HUES64 (cell line): Measurements from ENCODE around the gene MYO5A.
"Not testable (repeated sequence)": the region's sequence is repeated elsewhere in the genome, so short reads cannot be mapped to it uniquely, and the experiment has no call there.

Experiments used
- H3K27ac ChIP-seq: 2 replicates; pipeline ENCODE4 v1.7.0; 2013; ENCODE audit warnings: low read depth, low read length, inconsistent platforms
- H3K27me3 ChIP-seq: 2 replicates; pipeline ENCODE4 v1.6.1; 2013; ENCODE audit warnings: mild to moderate bottlenecking, low read length; ENCODE audit not compliant: insufficient read depth
- H3K36me3 ChIP-seq: 2 replicates; pipeline ENCODE4 v1.6.1; 2013; ENCODE audit warnings: mild to moderate bottlenecking, low read length; ENCODE audit not compliant: insufficient read depth
- H3K4me1 ChIP-seq: 2 replicates; pipeline ENCODE4 v1.6.1; 2013; ENCODE audit warnings: mild to moderate bottlenecking, low read length, moderate library complexity; ENCODE audit not compliant: insufficient read depth
- H3K4me3 ChIP-seq: 2 replicates; pipeline ENCODE4 v1.5.1; 2013; ENCODE audit warnings: mild to moderate bottlenecking, low read length, moderate library complexity
- H3K9ac ChIP-seq: 2 replicates; pipeline ENCODE4 v1.6.1; 2013; ENCODE audit warnings: mild to moderate bottlenecking, low read depth, low read length
- H3K9me3 ChIP-seq: 2 replicates; pipeline ENCODE4 v1.6.1; 2013; ENCODE audit warnings: low read depth, low read length; ENCODE audit not compliant: insufficient read depth
- WGBS: fragments of 150-250, 120-280 bp; methylation state at CpG from one replicate; pipeline ENCODE4 v1.1.7; 2013; ENCODE audit warnings: missing lambda C conversion rate; 5-methylcytosine and 5-hydroxymethylcytosine counted together

MYO5A gene

DNA sequence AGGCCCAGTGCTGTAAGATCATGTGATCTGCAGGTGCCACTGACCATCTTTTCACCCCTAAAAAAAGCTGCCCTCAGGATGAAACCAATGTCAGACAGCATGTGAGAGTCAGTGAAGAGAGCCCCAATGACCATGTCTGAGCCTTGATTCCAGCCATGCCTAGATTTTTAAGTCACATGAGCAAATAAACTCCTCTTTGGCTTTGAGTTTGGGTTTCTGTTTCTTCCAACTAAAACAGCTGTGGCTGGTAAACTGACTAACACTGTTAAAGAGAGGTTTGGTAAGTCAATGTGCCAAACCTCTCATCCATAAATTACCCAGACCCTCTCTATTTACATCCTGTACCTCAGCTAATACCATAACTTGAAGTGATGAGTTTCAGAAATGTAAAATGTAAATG, 8.3 kb downstream of the MYO5A start:
- Histone ChIP-seq H3K9ac (no peak overlapping the region), H3K27me3 (no peaks in the 10 kb centered on the region), H3K36me3 (no peaks in the 10 kb centered on the region), H3K9me3 (no peaks in the 10 kb centered on the region), H3K27ac (no peak overlapping the region), H3K4me1 (peaks cover 9% of the 10 kb centered on the region), H3K4me3 (no peak overlapping the region)

DNA sequence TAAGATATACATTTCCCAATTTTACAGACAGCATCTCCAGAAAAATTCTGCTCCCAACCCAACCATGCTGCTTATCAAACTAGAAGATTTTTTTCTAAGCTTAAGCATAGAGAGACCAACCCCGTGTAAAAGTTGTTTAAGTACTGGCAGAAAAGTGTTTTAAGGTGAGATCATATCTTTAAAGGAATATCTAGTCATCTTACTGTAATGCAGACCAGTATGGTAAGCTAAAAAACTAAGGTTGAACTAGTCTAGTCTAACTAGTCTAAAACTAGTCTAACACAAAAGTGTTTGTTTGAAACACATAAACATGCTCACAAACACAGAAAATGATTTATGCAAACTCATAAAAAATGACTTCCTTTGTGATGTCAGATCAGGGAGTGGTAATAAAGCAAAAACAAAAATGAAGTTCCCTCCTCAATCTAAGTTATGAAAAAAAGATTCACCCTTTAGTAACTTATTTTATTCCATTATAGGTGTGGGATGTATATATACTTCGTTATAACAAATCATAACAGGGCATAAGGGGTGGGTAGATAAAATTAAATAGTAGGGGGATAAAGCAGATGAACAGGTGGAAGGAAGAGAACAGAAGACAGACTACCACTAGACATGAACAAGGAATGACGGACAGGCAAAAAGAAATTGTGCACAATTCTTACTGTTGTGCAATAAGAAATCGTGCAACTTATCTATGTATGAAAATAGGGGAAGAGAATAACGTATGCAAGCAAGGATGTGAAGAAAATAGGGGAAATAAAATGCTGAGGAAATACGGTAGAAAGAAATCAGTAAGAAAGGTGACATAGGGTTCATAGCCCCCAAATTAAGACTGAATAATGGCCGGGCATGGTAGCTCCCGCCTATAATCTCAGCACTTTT, 10.0 kb downstream of the MYO5A start:
- 92% methylated on average over 6 of the region's 8 CpGs for WGBS
- Histone ChIP-seq H3K4me1 (peaks cover 9% of the 10 kb centered on the region), H3K27me3 (no peaks in the 10 kb centered on the region), H3K36me3 (no peaks in the 10 kb centered on the region), H3K9me3 (no peaks in the 10 kb centered on the region), H3K9ac (no peak overlapping the region), H3K4me3 (no peak overlapping the region), H3K27ac (no peak overlapping the region)

DNA sequence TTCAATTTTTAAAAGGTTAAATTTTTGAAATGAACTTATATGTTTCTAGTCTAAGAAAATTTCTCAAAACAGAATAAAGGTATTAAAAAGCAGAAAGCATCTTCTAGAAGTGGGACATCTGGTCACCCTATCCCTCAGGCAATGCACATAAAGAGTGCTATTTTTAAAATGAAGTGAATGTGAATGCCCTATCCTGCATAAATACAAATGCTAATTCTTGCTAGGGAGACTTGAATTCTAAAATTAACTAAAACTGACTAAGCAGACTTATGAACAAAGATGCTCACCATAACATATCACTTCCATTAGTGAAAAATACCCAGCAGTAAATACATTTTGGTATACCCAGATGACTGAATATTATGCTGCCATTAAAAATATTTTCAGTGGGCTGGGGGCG, 11.7 kb downstream of the MYO5A start:
- Histone ChIP-seq H3K9ac (no peak overlapping the region), H3K9me3 (no peaks in the 10 kb centered on the region), H3K27me3 (no peaks in the 10 kb centered on the region), H3K4me1 (peaks cover 6% of the 10 kb centered on the region; the same call in 1 of the 2 replicates), H3K4me3 (no peak overlapping the region), H3K36me3 (no peaks in the 10 kb centered on the region), H3K27ac (no peak overlapping the region)
- 90% methylated on average over 1 of the region's 1 CpG for WGBS

DNA sequence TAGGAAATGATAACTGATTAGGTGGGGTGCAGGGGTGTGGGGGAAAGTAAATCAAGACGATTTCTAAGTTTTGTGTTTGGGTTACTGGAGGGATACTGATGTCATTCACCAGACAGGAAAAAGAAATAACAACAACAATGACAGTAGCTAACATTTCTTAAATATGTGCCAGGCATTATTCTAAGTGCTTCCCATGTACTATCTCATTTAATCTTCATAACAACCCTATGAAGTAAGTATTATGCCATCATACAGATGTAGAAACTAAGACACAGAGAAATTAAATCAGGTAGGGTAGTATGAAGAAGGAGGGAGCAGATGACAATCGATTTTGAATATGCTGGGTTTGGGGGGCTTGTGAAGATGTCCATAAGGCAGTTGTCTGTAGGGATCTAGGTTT, 13.3 kb downstream of the MYO5A start:
- Histone ChIP-seq H3K4me3 (no peak overlapping the region), H3K9me3 (no peaks in the 10 kb centered on the region), H3K27ac (no peak overlapping the region), H3K27me3 (no peaks in the 10 kb centered on the region), H3K4me1 (peaks cover 12% of the 10 kb centered on the region; the same call in 1 of the 2 replicates), H3K9ac (no peak overlapping the region), H3K36me3 (no peaks in the 10 kb centered on the region)
- 85% methylated on average over 2 of the region's 2 CpGs for WGBS

DNA sequence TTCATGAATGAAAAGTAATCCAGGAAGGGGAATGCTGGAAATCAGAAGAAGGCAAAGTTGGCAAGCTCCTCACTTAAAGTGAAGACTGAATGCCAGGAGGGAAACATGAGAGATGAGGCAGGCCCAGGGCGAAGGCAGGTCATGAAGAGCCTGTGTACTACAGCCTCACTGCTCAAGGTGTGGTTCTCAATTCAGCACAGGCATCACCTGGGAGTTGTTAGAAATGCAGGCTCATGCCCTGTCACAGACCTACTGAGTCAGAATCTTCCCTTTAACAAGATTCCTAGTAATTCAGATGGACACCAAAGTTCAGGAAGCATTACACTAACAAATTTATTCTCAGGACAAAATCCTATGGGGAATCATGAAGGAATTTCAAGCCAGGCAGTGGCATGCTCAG, 14.2 kb downstream of the MYO5A start:
- H3K27me3 ChIP-seq: no peaks in the 10 kb centered on the region
- H3K4me3 ChIP-seq: no peak overlapping the region
- H3K9me3 ChIP-seq: no peaks in the 10 kb centered on the region
- WGBS: 89% methylated on average over 1 of the region's 1 CpG
- no peaks in the 10 kb centered on the region for H3K36me3 ChIP-seq
- H3K9ac ChIP-seq: no peak overlapping the region
- H3K4me1 ChIP-seq: peaks cover 12% of the 10 kb centered on the region
- no peak overlapping the region for H3K27ac ChIP-seq

DNA sequence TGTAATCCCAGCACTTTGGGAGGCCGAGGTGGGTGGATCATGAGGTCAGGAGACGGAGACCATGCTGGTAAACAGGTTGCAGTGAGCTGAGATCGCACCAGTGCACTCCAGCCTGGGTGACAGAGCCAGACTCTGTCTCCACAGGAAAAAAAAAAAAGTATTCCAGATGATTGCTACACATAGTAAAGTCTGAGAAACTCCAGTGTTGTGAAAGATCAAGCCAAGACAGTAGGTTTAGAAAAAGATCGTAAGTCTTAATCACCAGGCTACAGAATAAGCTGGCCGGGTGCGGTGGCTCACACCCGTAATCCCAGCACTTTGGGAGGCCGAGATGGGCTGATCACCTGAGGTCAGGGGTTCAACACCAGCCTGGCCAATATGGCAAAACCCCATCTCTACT, 15.8 kb downstream of the MYO5A start:
- peaks cover 12% of the 10 kb centered on the region for H3K4me1 ChIP-seq
- not testable (repeated sequence) for H3K9ac ChIP-seq, H3K9me3 ChIP-seq, H3K4me3 ChIP-seq, H3K27me3 ChIP-seq, H3K27ac ChIP-seq, H3K36me3 ChIP-seq
- 94% methylated on average over 8 of the region's 8 CpGs for WGBS

DNA sequence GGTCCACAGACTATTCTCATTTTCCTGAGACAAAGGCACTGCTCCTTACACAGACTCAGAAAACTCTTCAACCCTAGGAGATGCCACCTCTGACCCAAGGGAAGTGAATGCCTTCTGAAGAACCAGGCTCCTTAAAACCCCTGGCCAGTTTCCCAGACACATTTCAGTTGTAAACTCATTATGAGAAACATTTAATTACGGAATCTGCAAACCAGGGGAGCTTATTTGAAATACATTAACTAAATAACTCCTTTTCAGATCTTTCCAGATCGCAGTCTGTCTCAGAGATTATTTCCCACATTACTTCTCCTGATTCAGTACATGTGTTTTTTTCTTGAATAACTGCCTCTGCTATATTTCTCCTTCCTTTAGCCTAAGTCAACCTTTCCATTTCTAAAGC, 17.6 kb downstream of the MYO5A start:
- 90% methylated on average over 2 of the region's 2 CpGs for WGBS
- Histone ChIP-seq H3K9ac (no peak overlapping the region), H3K4me3 (no peak overlapping the region), H3K27me3 (no peaks in the 10 kb centered on the region), H3K27ac (no peak overlapping the region), H3K36me3 (no peaks in the 10 kb centered on the region), H3K9me3 (no peaks in the 10 kb centered on the region), H3K4me1 (peaks cover 6% of the 10 kb centered on the region; the same call in 1 of the 2 replicates)

DNA sequence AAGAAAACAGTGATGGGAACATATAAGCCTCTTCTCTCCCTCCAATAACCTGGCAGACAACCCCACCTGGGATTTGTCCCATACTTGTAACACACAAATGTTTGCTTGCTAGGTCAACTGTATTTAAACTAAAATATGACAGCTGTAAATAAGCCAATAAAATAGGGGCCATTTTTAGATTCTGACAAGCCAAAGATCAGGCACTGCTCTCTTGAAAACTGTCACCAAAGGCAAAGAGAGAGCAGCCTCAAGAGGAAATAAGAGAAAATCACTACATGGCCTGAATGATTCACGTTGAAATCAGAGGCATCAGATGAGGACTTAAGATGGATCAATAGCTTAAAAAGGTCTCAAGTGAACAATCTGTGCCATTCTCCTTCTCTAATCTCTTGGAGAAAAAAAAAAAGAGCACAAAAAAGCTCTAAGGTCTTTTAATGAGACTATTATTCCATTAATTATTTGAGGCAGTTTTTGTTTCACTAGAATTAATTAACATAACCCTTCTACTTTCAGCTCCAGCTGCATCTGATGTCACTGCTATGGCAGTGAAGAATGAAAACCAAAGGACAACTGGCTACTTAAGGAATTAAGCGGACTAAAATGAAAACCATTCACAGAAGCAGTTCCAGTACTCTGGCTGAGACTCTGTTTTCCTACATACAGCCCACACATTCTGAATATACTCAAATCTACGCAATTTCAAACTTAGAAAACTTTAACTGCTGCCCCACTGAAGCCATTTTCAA, 19.0 kb downstream of the MYO5A start:
- Histone ChIP-seq H3K9me3 (no peaks in the 10 kb centered on the region), H3K27me3 (no peaks in the 10 kb centered on the region), H3K9ac (no peak overlapping the region), H3K4me1 (peaks cover 6% of the 10 kb centered on the region; the same call in 1 of the 2 replicates), H3K36me3 (no peaks in the 10 kb centered on the region), H3K4me3 (no peak overlapping the region), H3K27ac (no peak overlapping the region)
- WGBS: 82% methylated on average over 3 of the region's 3 CpGs

DNA sequence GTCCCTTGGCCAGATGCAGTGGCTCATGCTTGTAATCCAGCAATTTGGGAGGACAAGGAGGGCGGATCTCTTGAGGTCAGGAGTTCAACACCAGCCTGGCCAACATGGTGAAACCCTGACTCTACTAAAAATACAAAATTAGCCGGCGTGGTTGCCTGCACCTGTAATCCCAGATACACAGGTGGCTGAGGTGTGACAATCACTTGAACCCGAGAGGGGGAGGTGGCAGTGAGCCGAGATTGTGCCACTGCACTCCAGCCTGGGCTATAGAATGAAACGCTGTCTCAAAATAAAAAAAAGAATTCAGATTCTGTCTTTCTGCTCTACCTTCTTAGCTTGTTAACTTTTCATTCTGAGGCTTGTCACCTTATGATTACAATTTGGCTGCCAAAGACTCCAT, 22.1 kb downstream of the MYO5A start:
- WGBS: 75% methylated on average over 6 of the region's 6 CpGs
- H3K4me3 ChIP-seq: no peak overlapping the region
- no peak overlapping the region for H3K9ac ChIP-seq
- no peaks in the 10 kb centered on the region for H3K27me3 ChIP-seq
- no peaks in the 10 kb centered on the region for H3K36me3 ChIP-seq
- peaks cover 6% of the 10 kb centered on the region; the same call in 1 of the 2 replicates for H3K4me1 ChIP-seq
- H3K27ac ChIP-seq: no peak overlapping the region
- no peaks in the 10 kb centered on the region for H3K9me3 ChIP-seq

DNA sequence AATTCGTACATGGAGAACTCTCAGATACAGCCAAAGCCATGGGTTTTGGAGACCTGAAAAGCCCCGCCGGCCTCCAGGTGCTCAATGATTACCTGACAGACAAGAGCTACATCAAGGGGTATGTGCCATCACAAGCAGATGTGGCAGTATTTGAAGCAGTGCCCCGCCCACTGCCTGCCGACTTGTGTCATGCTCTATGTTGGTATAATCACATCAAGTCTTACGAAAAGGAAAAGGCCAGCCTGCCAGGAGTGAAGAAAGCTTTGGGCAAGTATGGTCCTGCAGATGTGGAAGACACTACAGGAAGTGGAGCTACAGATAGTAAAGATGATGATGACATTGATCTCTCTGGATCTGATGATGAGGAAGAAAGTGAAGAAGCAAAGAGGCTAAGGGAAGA, 23.5 kb downstream of the MYO5A start:
- H3K27me3 ChIP-seq: no peaks in the 10 kb centered on the region
- no peak overlapping the region for H3K27ac ChIP-seq
- H3K4me1 ChIP-seq: no peaks in the 10 kb centered on the region; the same call in 1 of the 2 replicates
- no peak overlapping the region for H3K4me3 ChIP-seq
- H3K9ac ChIP-seq: no peak overlapping the region
- 93% methylated on average over 6 of the region's 6 CpGs for WGBS
- no peaks in the 10 kb centered on the region for H3K9me3 ChIP-seq
- H3K36me3 ChIP-seq: no peaks in the 10 kb centered on the region

DNA sequence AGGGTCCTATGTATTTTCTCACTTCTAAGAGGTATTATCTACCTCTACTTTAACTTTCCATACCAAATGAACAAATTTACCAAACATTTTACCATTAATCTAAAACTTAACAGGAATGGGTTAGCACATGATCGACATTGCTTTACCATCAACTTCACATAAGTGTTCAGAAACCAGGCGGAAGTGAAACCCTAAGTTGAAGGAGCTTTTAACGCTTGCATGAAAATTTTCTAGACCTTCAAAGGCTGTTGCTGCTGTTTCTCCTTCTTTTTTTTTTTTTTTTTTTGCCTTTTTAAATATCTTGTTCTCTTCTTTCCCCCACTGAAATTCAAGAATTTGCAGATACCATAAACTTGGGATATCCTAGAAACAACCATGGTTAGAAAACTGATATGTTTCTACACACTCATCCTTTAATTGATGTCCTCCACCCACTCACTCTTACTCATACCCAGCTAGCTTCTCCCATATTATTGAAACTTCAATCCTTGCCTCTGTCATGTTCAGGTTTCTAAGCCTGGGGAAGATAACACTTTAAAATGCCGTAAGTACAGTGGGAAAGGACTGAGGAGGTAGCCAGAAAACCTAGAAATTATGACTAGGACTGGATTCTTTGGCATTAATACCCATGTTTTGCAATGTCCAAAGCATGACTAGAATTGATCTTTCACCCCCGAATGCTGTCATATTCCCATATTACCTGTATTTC, 24.7 kb downstream of the MYO5A start:
- Histone ChIP-seq H3K4me3 (no peak overlapping the region), H3K4me1 (no peaks in the 10 kb centered on the region), H3K27me3 (no peaks in the 10 kb centered on the region), H3K27ac (no peak overlapping the region), H3K36me3 (no peaks in the 10 kb centered on the region), H3K9ac (no peak overlapping the region), H3K9me3 (no peaks in the 10 kb centered on the region)
- 97% methylated on average over 5 of the region's 5 CpGs for WGBS
